H1 (cell line): ENCODE results near the gene EPHA6.

Experiments used
- ATF3 ChIP-seq: IDR thresholded peaks from 2 replicates; pipeline ENCODE4 v1.6.1; 2011; ENCODE audit warnings: low read depth, mild to moderate bottlenecking, low read length; ENCODE audit not compliant: insufficient read depth
- BCL11A ChIP-seq, 2 experiments: IDR thresholded peaks; one replicate each; pipeline ENCODE4 v1.6.1; 2011; ENCODE audit warnings: low read depth in 2 of 2, low read length in 2 of 2, mild to moderate bottlenecking in 2 of 2
- CTCF ChIP-seq, 3 experiments: IDR thresholded peaks; 1 replicate in 2 of 3; 2 replicates in 1 of 3; pipeline versions ENCODE4 v1.5.1 to v1.6.1; 2011; ENCODE audit warnings: low read length in 3 of 3, mild to moderate bottlenecking in 3 of 3, inconsistent platforms in 2 of 3, low read depth in 1 of 3, moderate library complexity in 1 of 3; ENCODE audit not compliant: insufficient read depth in 1 of 3; ENCODE audit errors: control extremely low read depth in 1 of 3
- EZH2 ChIP-seq: fragments of 200-600 bp; sonication (generic); IDR thresholded peaks from 2 replicates; pipeline ENCODE4 v1.7.1; 2012; ENCODE audit warnings: low read depth, mild to moderate bottlenecking, moderate library complexity, low read length, inconsistent platforms; ENCODE audit not compliant: severe bottlenecking
- KDM5A ChIP-seq: fragments of 200-600 bp; IDR thresholded peaks from 2 replicates; pipeline ENCODE4 v1.7.1; 2012; ENCODE audit warnings: mild to moderate bottlenecking, low read length, inconsistent platforms, mixed read lengths
- MAX ChIP-seq: IDR thresholded peaks from 2 replicates; pipeline ENCODE4 v1.6.1; 2012; ENCODE audit warnings: inconsistent platforms
- POLR2A ChIP-seq, 2 experiments: IDR thresholded peaks; 1 replicate in 1 of 2; 2 replicates in 1 of 2; pipeline ENCODE4 v1.6.1; 2011; ENCODE audit warnings: low read depth in 2 of 2, low read length in 2 of 2, mild to moderate bottlenecking in 2 of 2; ENCODE audit errors: control extremely low read depth in 1 of 2
- POLR2AphosphoS5 ChIP-seq: IDR thresholded peaks from 2 replicates; pipeline ENCODE4 v1.6.1; 2011; ENCODE audit warnings: low read depth, low read length
- RAD21 ChIP-seq, 2 experiments: IDR thresholded peaks in 1 of 2; conservative IDR thresholded peaks in 1 of 2; 2 replicates each; pipeline ENCODE4 v1.6.1; 2011; ENCODE audit warnings: low read depth in 2 of 2, low read length in 2 of 2, improper control_type of control experiment in 1 of 2, inconsistent platforms in 1 of 2, mild to moderate bottlenecking in 1 of 2, moderate library complexity in 1 of 2
- TEAD4 ChIP-seq: IDR thresholded peaks from 2 replicates; pipeline ENCODE4 v1.6.1; 2012; ENCODE audit warnings: low read depth, low read length, inconsistent platforms, mixed read lengths

- TF ChIP-seq TEAD4 (no peak), CTCF (IDR thresholded peaks at IDR 0.05; ENCODE audit: control extremely low read depth in 1 of 3, insufficient read depth in 1 of 3, low read depth in 1 of 3, low read length in 3 of 3) (no peak), BCL11A (IDR thresholded peaks at IDR 0.05; ENCODE audit: low read depth in 2 of 2, low read length in 2 of 2) (no peak), POLR2A (IDR thresholded peaks at IDR 0.05; ENCODE audit: control extremely low read depth in 1 of 2, low read depth in 2 of 2, low read length in 2 of 2) (no peak), EZH2 (no peak), ATF3 (no peak), POLR2AphosphoS5 (no peak), MAX (no peak), KDM5A (no peak), RAD21 (IDR thresholded peaks at IDR 0.05 in 1 of 2, conservative IDR thresholded peaks at IDR 0.05 in 1 of 2; ENCODE audit: low read depth in 2 of 2, low read length in 2 of 2) (no peak)
These were observed 317.1 kb downstream of the EPHA6 start for GRCh38 chr3:97131476-97131875.
